ENCODE measurements around the gene GALT. TPM values are rescaled to one million over a fixed set of nuclear protein-coding genes. Genes with fewer than 3 reads are reported as not detected.
A peak's percentile ranks its signal among the peaks of the same experiment; 100 is the strongest.

The GALT gene
- total and polyA plus RNA-seq, 4 donors = 58.6 to 196 (median 115) TPM

- DNase-seq (ENCODE audit: low spot score) = no peak
- TF ChIP-seq FOXA1 (IDR thresholded peaks at IDR 0.05) = no peak
- no peak for TF ChIP-seq FOXA2 (IDR thresholded peaks at IDR 0.05)
- TF ChIP-seq CTCF (IDR thresholded peaks at IDR 0.05; ENCODE audit: low read depth, low read length, missing input control) = no peak
- no peak for TF ChIP-seq RAD21 (IDR thresholded peaks at IDR 0.05)
- no peak for TF ChIP-seq SP1 (IDR thresholded peaks at IDR 0.05)
- no peak for TF ChIP-seq YY1 (IDR thresholded peaks at IDR 0.05)
- no peak for TF ChIP-seq NR2F2 (IDR thresholded peaks at IDR 0.05)
- Histone ChIP-seq H3K9ac (ENCODE audit: low read depth in 1 of 2, low read length in 2 of 2) (no peak overlapping the region), H3K27ac (ENCODE audit: low read depth in 1 of 2, low read length in 2 of 2) (peak overlapping the region in 1 of 2 donors; percentile 60), H3K36me3 (ENCODE audit: control insufficient read depth in 4 of 4, insufficient read depth in 3 of 4, low read depth in 1 of 4, low read length in 3 of 4) (no peaks in the 10 kb centered on the region), H3K27me3 (ENCODE audit: control insufficient read depth in 4 of 4, insufficient read depth in 4 of 4, low read length in 3 of 4) (no peaks in the 10 kb centered on the region), H3K4me3 (ENCODE audit: low read depth in 1 of 3, low read length in 3 of 3) (no peak overlapping the region), H3K4me1 (ENCODE audit: control insufficient read depth in 4 of 4, insufficient read depth in 4 of 4, low read length in 3 of 4) (peaks cover 10 to 16% (median 14%) of the 10 kb centered on the region in 4 donors), H3K9me3 (ENCODE audit: control insufficient read depth in 4 of 4, low read length in 3 of 4) (no peaks in the 10 kb centered on the region)
Observed at GRCh38 chr9:34606190-34606589, 40.3 kb upstream of the GALT start.

GRCh38 chr9:34606905-34607304 lies 39.6 kb upstream of the GALT start:
- H3K27me3 ChIP-seq (ENCODE audit: control insufficient read depth in 4 of 4, insufficient read depth in 4 of 4, low read length in 3 of 4) = no peaks in the 10 kb centered on the region
- H3K9ac ChIP-seq (ENCODE audit: low read depth in 1 of 2, low read length in 2 of 2) = no peak overlapping the region
- H3K4me3 ChIP-seq (ENCODE audit: low read depth in 1 of 3, low read length in 3 of 3) = no peak overlapping the region
- no peaks in the 10 kb centered on the region for H3K36me3 ChIP-seq (ENCODE audit: control insufficient read depth in 4 of 4, insufficient read depth in 3 of 4, low read depth in 1 of 4, low read length in 3 of 4)
- H3K4me1 ChIP-seq (ENCODE audit: control insufficient read depth in 4 of 4, insufficient read depth in 4 of 4, low read length in 3 of 4) = peaks cover 10 to 19% (median 17%) of the 10 kb centered on the region in 4 donors
- no peaks in the 10 kb centered on the region for H3K9me3 ChIP-seq (ENCODE audit: control insufficient read depth in 4 of 4, low read length in 3 of 4)
- WGBS = 75% methylated on average over 3 of the region's 3 CpGs
- peak overlapping the region; percentile 22 to 60 for H3K27ac ChIP-seq (ENCODE audit: low read depth in 1 of 2, low read length in 2 of 2)
- DNase-seq (ENCODE audit: low spot score) = no peak
- TF ChIP-seq SP1 (IDR thresholded peaks at IDR 0.05) (peak; percentile 38), EGR1 (IDR thresholded peaks at IDR 0.05; ENCODE audit: low read depth in 2 of 2) (no peak), ATF3 (IDR thresholded peaks at IDR 0.05) (peak; percentile 95), ZBTB33 (IDR thresholded peaks at IDR 0.05) (no peak), YY1 (IDR thresholded peaks at IDR 0.05) (peak; percentile 29), JUND (IDR thresholded peaks at IDR 0.05) (peak; percentile 96 to 98), HNF4G (IDR thresholded peaks at IDR 0.05) (peak; percentile 25), RXRA (IDR thresholded peaks at IDR 0.05) (peak; percentile 47 to 57), HNF4A (conservative IDR thresholded peaks at IDR 0.05) (peak; percentile 82 to 90)

GRCh38 chr9:34607331-34607730 lies 39.1 kb upstream of the GALT start:
- WGBS = 76% methylated on average over 2 of the region's 2 CpGs
- TF ChIP-seq JUND (IDR thresholded peaks at IDR 0.05) = no peak
- TF ChIP-seq NR2F2 (IDR thresholded peaks at IDR 0.05) = no peak
- no peak for TF ChIP-seq FOXA1 (IDR thresholded peaks at IDR 0.05)
- TF ChIP-seq EGR1 (IDR thresholded peaks at IDR 0.05; ENCODE audit: low read depth in 2 of 2) = no peak
- TF ChIP-seq SP1 (IDR thresholded peaks at IDR 0.05) = no peak
- no peak for TF ChIP-seq HNF4G (IDR thresholded peaks at IDR 0.05)
- no peak for TF ChIP-seq FOXA2 (IDR thresholded peaks at IDR 0.05)
- TF ChIP-seq RAD21 (IDR thresholded peaks at IDR 0.05) = no peak
- no peak for DNase-seq (ENCODE audit: low spot score)
- Histone ChIP-seq H3K4me3 (ENCODE audit: low read depth in 1 of 3, low read length in 3 of 3) (no peak overlapping the region), H3K27me3 (ENCODE audit: control insufficient read depth in 4 of 4, insufficient read depth in 4 of 4, low read length in 3 of 4) (no peaks in the 10 kb centered on the region), H3K9me3 (ENCODE audit: control insufficient read depth in 4 of 4, low read length in 3 of 4) (no peaks in the 10 kb centered on the region), H3K4me1 (ENCODE audit: control insufficient read depth in 4 of 4, insufficient read depth in 4 of 4, low read length in 3 of 4) (peaks cover 11 to 22% (median 20%) of the 10 kb centered on the region in 4 donors), H3K9ac (ENCODE audit: low read depth in 1 of 2, low read length in 2 of 2) (no peak overlapping the region), H3K36me3 (ENCODE audit: control insufficient read depth in 4 of 4, insufficient read depth in 3 of 4, low read depth in 1 of 4, low read length in 3 of 4) (no peaks in the 10 kb centered on the region), H3K27ac (ENCODE audit: low read depth in 1 of 2, low read length in 2 of 2) (peak overlapping the region in 1 of 2 donors; percentile 60)

All from liver (tissue), 9 donors.